Esophagus (tissue), 2 donors: ENCODE data around the gene VEZT. TPM values are rescaled to one million over a fixed set of nuclear protein-coding genes. Genes with fewer than 3 reads are reported as not detected.
"Not testable (repeated sequence)": the region's sequence is repeated elsewhere in the genome, so short reads cannot be mapped to it uniquely, and the experiment has no call there.

Experiments
- H3K27ac ChIP-seq, 2 donors: one replicate each; pipeline ENCODE4 v1.5.1; 2013; ENCODE audit warnings: low read depth in 2 of 2, mild to moderate bottlenecking in 2 of 2, inconsistent platforms in 1 of 2, low read length in 1 of 2, moderate library complexity in 1 of 2
- H3K27me3 ChIP-seq, 2 donors: one replicate each; pipeline ENCODE4 v1.6.1; 2013; ENCODE audit warnings: low read length in 2 of 2, control low read depth in 1 of 2, mild to moderate bottlenecking in 1 of 2; ENCODE audit not compliant: insufficient read depth in 2 of 2, control insufficient read depth in 1 of 2
- H3K36me3 ChIP-seq, 2 donors: one replicate each; pipeline ENCODE4 v1.6.1; 2013; ENCODE audit warnings: low read length in 1 of 2; ENCODE audit not compliant: control insufficient read depth in 2 of 2, insufficient read depth in 2 of 2
- H3K4me1 ChIP-seq, 2 donors: one replicate each; pipeline ENCODE4 v1.6.1; 2013; ENCODE audit warnings: low read length in 1 of 2; ENCODE audit not compliant: control insufficient read depth in 2 of 2, insufficient read depth in 2 of 2
- H3K4me3 ChIP-seq, 2 donors: one replicate each; pipeline ENCODE4 v1.5.1; 2013; ENCODE audit warnings: low read length in 2 of 2, mild to moderate bottlenecking in 2 of 2, low read depth in 1 of 2, moderate library complexity in 1 of 2
- H3K9me3 ChIP-seq, 2 donors: one replicate each; pipeline ENCODE4 v1.6.1; 2013; ENCODE audit warnings: mild to moderate bottlenecking in 2 of 2, low read depth in 1 of 2, low read length in 1 of 2, moderate library complexity in 1 of 2; ENCODE audit not compliant: control insufficient read depth in 2 of 2, insufficient read depth in 1 of 2
- WGBS, 2 donors: extraction: QIAGEN DNeasy Blood & Tissue Kit; methylation state at CpG; one replicate each; pipeline ENCODE4 v1.1.7; 2013; 5-methylcytosine and 5-hydroxymethylcytosine counted together
- polyA plus RNA-seq, 2 donors: library from polyadenylated mRNA; stranded (reverse); fragments of 200-250 nt; gene quantifications; one replicate each; pipeline ENCODE4 v1.2.3, GENCODE V29; 2013
- donor health status: healthy with polysubstance abuse.
- donor health status: Bipolar disorder and iron deficiency.

VEZT gene
- polyA plus RNA-seq, 2 donors = 22.7 to 23.9 TPM

DNA sequence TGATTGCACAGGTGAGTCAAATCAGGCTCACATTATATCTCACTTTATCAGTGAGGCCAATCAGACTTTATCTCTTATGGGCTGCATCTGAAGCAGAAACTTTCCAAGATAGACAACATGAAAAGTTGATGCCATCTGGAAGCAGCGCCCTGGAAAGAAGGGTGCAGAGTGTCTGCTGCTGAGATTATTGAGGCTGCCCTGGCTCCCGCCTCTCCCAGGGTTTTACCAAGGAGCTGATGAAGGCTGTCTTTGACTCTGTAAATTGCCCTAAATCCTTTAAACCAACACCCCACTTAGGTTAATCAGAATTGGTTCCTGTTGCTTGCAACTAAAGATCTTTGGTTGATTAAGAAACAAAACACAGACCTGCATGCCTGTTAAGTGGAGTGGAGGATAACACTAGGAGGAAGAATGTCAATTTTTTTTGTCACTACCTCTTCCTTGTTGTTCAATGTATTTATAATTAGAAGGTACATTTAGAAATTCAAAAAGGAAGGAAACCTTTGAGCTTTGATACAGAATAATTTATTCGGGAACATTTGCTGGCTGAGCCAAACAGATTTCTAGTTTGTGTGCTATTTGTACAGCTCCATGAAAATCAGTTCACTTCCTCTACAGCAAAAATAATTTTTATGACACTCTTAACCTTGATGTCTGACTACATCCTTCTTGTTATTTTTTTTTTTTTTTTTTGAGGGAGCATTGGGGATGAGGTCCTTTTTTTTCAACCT lies 104.1 kb downstream of the VEZT start:
- WGBS, 2 donors = 68 to 88% methylated on average over 3 of the region's 3 CpGs
- H3K27ac ChIP-seq = peak overlapping the region in 1 of 2 donors; percentile 3

DNA sequence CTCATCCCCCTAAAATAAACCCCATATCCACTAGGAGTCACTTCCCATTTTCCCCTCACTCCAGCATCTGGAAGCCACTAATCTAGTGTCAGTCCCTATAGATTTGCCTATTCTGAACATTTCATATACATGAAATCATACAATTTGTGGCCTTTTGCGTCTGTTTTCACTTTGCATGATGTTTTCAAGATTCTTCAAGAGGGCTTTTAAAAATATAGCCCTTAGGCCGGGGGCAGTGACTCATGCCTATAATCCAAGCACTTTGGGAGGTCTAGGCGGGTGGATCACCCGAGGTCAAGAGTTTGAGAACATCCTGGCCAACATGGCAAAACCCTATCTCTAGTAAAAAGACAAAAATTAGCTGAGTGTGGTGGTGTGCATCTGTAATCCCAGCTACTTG lies 104.7 kb downstream of the VEZT start:
- Histone ChIP-seq H3K4me3 (no peak overlapping the region), H3K27me3 (no peaks in the 10 kb centered on the region), H3K4me1 (no peaks in the 10 kb centered on the region), H3K27ac (no peak overlapping the region), H3K9me3 (no peaks in the 10 kb centered on the region), H3K36me3 (no peaks in the 10 kb centered on the region)
- WGBS, 2 donors = 72 to 77% methylated on average over 4 of the region's 4 CpGs

More for the DNA sequence above, 104.1 kb downstream of the VEZT start:
- H3K27me3 ChIP-seq = no peaks in the 10 kb centered on the region
- no peaks in the 10 kb centered on the region for H3K9me3 ChIP-seq
- H3K4me1 ChIP-seq = no peaks in the 10 kb centered on the region
- no peaks in the 10 kb centered on the region for H3K36me3 ChIP-seq
- no peak overlapping the region for H3K4me3 ChIP-seq

DNA sequence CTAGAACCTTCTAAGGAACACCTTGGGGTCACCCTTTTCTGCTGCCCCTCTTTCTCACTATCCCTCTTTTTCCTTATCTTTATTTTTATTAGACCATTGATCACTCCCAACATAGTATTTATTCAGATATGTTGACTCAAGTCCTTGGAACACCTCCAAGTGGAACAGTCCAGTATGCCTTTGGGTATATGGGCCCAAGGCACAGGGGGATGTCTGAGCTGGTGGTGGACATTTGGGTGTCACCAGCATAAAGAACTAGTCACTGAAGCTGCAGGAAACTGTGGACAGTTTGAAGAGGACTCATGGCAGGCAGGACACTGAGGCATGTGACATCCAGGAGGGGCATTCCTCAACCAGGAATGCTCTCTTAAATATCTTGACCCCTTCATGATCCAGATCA lies 105.6 kb downstream of the VEZT start:
- no peak overlapping the region for H3K27ac ChIP-seq
- no peak overlapping the region for H3K4me3 ChIP-seq
- no peaks in the 10 kb centered on the region for H3K9me3 ChIP-seq
- H3K4me1 ChIP-seq = no peaks in the 10 kb centered on the region
- no peaks in the 10 kb centered on the region for H3K27me3 ChIP-seq
- no peaks in the 10 kb centered on the region for H3K36me3 ChIP-seq

DNA sequence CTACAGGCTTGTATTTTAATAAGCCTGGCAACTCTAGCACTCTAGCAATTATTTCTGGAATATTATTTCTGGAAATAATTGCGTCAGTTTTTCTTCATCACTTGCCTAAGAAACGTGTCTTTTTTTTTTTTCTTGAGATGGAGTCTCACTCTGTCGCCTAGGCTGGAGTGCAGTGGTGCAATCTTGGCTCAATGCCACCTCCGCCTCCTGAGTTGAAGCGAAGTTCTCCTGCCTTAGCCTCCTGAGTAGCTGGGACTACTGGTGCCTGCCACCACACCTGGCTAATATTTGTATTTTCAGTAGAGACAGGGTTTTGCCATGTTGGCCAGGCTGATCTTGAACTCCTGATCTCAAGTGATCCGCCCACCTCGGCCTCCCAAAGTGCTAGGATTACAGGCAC lies 106.6 kb downstream of the VEZT start:
- H3K36me3 ChIP-seq, H3K27me3 ChIP-seq, H3K4me3 ChIP-seq, H3K4me1 ChIP-seq, H3K27ac ChIP-seq, H3K9me3 ChIP-seq: not testable (repeated sequence)
- 72 to 79% methylated on average over 7 of the region's 7 CpGs for WGBS, 2 donors

DNA sequence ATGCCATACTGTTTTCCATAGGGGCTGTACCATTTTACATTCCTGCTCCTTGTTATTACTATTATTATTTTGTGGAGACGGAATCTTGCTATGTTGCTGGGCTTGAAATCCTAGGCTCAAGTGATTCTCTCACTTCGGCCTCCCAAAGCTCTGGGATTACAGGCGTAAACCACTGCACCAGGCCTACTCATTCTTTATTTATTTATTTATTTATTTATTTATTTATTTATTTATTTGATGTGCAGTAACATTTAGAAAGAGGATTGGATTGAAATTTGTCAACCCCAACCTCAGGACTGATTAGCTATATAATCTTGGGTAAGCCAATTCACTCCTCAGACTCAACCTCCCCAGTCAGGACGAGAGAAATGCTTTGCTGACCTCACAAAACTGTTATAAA lies 107.9 kb downstream of the VEZT start:
- no peaks in the 10 kb centered on the region for H3K36me3 ChIP-seq
- H3K4me1 ChIP-seq = no peaks in the 10 kb centered on the region
- WGBS, 2 donors = 89 to 94% methylated on average over 4 of the region's 4 CpGs
- no peaks in the 10 kb centered on the region for H3K27me3 ChIP-seq
- H3K27ac ChIP-seq = no peak overlapping the region
- H3K9me3 ChIP-seq = no peaks in the 10 kb centered on the region
- H3K4me3 ChIP-seq = no peak overlapping the region

DNA sequence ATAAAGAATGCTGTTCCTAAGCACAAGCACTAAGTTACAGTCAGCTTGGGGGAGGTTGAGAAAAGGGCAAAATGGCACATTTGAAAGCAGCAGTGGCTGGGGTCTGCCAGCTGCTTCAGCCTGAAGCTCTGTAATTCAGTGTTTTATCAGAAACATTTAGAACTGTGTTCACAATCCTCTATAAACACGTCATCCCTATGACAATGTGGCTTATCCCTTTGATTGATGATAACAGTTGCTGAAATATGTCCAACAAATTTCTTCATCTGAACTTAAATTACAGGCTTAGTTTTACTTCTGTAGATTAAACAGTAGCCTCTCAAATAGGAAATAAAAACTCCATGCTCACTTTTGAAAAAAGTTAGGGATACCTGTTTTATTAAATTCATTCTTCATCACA lies 108.8 kb downstream of the VEZT start:
- H3K27ac ChIP-seq = no peak overlapping the region

DNA sequence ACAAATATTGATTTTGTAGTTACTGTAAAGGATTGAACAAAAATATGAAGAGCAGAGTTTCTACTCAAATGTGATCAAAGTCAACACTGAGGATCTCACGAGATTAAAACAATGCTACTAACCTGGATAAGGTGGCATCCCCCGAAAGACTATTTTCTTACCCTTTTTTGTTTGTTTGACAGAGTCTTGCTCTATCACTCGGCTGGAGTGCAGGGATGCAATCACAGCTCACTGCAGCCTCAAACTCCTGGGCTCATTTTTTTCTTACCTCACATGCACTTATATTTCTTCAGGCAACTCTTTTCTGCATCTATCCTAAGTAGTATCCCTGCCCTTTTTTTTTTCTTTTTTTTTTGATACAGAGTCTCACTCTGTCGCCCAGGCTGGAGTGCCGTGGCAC lies 109.2 kb downstream of the VEZT start:
- Histone ChIP-seq H3K27me3 (no peaks in the 10 kb centered on the region), H3K27ac (no peak overlapping the region), H3K9me3 (no peaks in the 10 kb centered on the region), H3K36me3 (no peaks in the 10 kb centered on the region), H3K4me3 (no peak overlapping the region), H3K4me1 (no peaks in the 10 kb centered on the region)
- 65 to 74% methylated on average over 5 of the region's 5 CpGs for WGBS, 2 donors

More for the DNA sequence above, 108.8 kb downstream of the VEZT start:
- Histone ChIP-seq H3K4me1 (no peaks in the 10 kb centered on the region), H3K4me3 (no peak overlapping the region), H3K27me3 (no peaks in the 10 kb centered on the region), H3K9me3 (no peaks in the 10 kb centered on the region), H3K36me3 (no peaks in the 10 kb centered on the region)
- WGBS, 2 donors = 26 to 28% methylated on average over 1 of the region's 1 CpG

DNA sequence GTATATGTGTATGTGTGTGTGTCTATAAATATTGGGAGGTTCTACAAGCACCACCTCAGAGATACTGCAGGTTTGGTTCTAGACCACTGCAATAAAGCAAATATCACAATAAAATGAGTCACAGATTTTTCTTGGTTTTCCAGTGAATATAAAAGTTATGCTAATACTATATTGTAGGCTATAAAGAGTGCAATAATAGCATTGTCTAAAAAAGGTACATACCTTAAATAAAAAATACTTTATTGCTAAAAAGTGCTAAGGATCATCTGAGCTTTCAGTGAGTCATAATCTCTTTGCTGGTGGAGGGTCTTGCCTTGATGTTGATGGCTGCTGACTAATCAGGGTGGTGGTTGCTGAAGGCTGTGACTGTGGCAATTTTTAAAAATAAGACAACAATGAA lies 111.1 kb downstream of the VEZT start:
- Histone ChIP-seq H3K27me3 (no peaks in the 10 kb centered on the region), H3K9me3 (no peaks in the 10 kb centered on the region), H3K36me3 (no peaks in the 10 kb centered on the region), H3K27ac (no peak overlapping the region), H3K4me3 (no peak overlapping the region), H3K4me1 (no peaks in the 10 kb centered on the region)

DNA sequence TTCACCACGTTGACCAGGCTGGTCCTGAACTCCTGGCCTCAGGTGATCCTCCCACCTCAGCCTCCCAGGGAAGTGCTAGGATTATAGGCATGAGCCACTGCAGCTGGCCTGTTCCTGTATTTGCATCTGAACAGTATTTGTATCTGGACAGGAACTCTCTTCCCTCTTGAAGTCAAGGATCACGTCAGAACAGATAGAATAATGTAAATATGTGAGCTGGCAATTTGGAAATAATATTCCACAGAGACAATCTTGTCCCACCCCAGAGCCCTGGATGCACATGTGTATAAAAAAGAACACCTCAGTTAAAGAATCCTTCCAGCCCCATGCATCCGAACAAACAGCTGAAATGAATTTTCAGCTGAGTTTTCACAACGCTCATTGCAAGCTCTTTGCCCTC lies 118.3 kb downstream of the VEZT start:
- peak overlapping the region; percentile 31 to 63 for H3K27ac ChIP-seq
- no peaks in the 10 kb centered on the region for H3K9me3 ChIP-seq
- H3K27me3 ChIP-seq = no peaks in the 10 kb centered on the region
- no peaks in the 10 kb centered on the region for H3K36me3 ChIP-seq
- no peaks in the 10 kb centered on the region for H3K4me1 ChIP-seq
- no peak overlapping the region for H3K4me3 ChIP-seq
- WGBS, 2 donors = 32 to 42% methylated on average over 4 of the region's 4 CpGs

DNA sequence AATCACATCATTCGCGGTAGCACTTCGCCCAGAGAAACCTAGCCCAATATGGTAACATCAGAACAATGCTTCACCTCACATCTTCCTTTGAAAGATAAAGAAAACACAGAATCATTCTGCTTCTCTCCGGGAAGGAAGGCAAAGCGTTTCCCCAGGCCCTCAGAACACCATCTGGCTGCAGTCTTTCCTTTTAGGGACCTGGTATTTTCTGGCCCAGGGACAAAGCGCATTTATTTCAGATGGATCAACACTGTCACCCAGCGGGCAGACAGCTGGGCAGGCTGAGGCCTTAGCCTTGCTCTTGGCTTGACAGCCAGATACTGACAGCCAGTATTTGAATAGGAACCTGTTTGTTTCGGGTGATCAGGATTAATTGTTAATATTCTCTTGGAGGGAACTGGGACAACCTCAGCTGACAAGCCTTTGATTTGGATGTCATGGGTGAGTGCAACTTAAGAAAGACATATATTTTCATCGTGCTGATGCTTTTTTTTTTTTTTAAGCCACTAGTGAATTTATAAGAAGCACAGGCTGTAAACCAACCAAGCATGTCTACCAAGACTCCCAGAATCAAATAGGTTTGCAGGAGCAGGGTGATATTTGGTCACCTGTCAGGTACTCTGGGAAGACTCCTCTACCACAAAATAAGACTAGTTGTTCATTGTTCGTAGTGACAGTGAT lies 118.9 kb downstream of the VEZT start:
- Histone ChIP-seq H3K4me1 (no peaks in the 10 kb centered on the region), H3K27me3 (no peaks in the 10 kb centered on the region), H3K4me3 (no peak overlapping the region), H3K27ac (peak overlapping the region in 1 of 2 donors; percentile 20), H3K36me3 (no peaks in the 10 kb centered on the region), H3K9me3 (no peaks in the 10 kb centered on the region)
- WGBS, 2 donors = 20 to 22% methylated on average over 10 of the region's 10 CpGs
